Liver (tissue), 9 donors: ENCODE measurements around the gene ITPK1. TPM values are rescaled to one million over a fixed set of nuclear protein-coding genes. Genes with fewer than 3 reads are reported as not detected.

Experiments
- DNase-seq: peaks from one replicate; pipeline ENCODE4 v3.0.0-alpha.2; 2017; ENCODE audit warnings: low spot score
- H3K27ac ChIP-seq, 2 donors: one replicate each; pipeline ENCODE4 v1.7.0; 2013; ENCODE audit warnings: inconsistent platforms in 2 of 2, low read length in 2 of 2, control low read depth in 1 of 2, low read depth in 1 of 2, mild to moderate bottlenecking in 1 of 2
- H3K27me3 ChIP-seq, 4 donors: one replicate each; pipeline versions ENCODE4 v1.6.1 to v1.7.0; 2013; ENCODE audit warnings: low read length in 3 of 4, inconsistent platforms in 1 of 4, mild to moderate bottlenecking in 1 of 4, moderate library complexity in 1 of 4; ENCODE audit not compliant: control insufficient read depth in 4 of 4, insufficient read depth in 4 of 4
- H3K36me3 ChIP-seq, 4 donors: one replicate each; pipeline versions ENCODE4 v1.6.1 to v1.7.0; 2013; ENCODE audit warnings: low read length in 3 of 4, mild to moderate bottlenecking in 3 of 4, low read depth in 1 of 4, moderate library complexity in 1 of 4; ENCODE audit not compliant: control insufficient read depth in 4 of 4, insufficient read depth in 3 of 4
- H3K4me1 ChIP-seq, 4 donors: one replicate each; pipeline versions ENCODE4 v1.6.1 to v1.7.0; 2013; ENCODE audit warnings: low read length in 3 of 4, mild to moderate bottlenecking in 3 of 4, moderate library complexity in 1 of 4; ENCODE audit not compliant: control insufficient read depth in 4 of 4, insufficient read depth in 4 of 4
- H3K4me3 ChIP-seq, 3 donors: one replicate each; pipeline versions ENCODE4 v1.6.1 to v1.7.0; 2013; ENCODE audit warnings: low read length in 3 of 3, control low read depth in 1 of 3, low read depth in 1 of 3, mild to moderate bottlenecking in 1 of 3
- H3K9ac ChIP-seq, 2 donors: one replicate each; pipeline ENCODE4 v1.7.0; 2013; ENCODE audit warnings: low read length in 2 of 2, mild to moderate bottlenecking in 2 of 2, moderate library complexity in 2 of 2, control low read depth in 1 of 2, low read depth in 1 of 2
- H3K9me3 ChIP-seq, 4 donors: one replicate each; pipeline versions ENCODE4 v1.6.1 to v1.7.0; 2013; ENCODE audit warnings: low read length in 3 of 4; ENCODE audit not compliant: control insufficient read depth in 4 of 4
- CTCF ChIP-seq: fragments of 150-350 bp; IDR thresholded peaks from 2 replicates; pipeline ENCODE4 v1.5.1; 2017; ENCODE audit warnings: improper control_type of control experiment, low read depth, low read length; ENCODE audit not compliant: missing input control
- EGR1 ChIP-seq, 2 donors: IDR thresholded peaks; 2 replicates each; pipeline ENCODE4 v1.6.1; 2016 to 2018; ENCODE audit warnings: antibody characterized with exemption in 2 of 2, low read depth in 2 of 2
- GABPA ChIP-seq, 2 donors: IDR thresholded peaks in 1 of 2; conservative IDR thresholded peaks in 1 of 2; 2 replicates each; pipeline ENCODE4 v1.6.1; 2016; ENCODE audit warnings: antibody characterized with exemption in 2 of 2, mild to moderate bottlenecking in 1 of 2, moderate library complexity in 1 of 2
- HNF4A ChIP-seq, 2 donors: conservative IDR thresholded peaks; 2 replicates each; pipeline ENCODE4 v1.6.1; 2016; ENCODE audit warnings: antibody characterized with exemption in 2 of 2, mild to moderate bottlenecking in 2 of 2
- JUND ChIP-seq, 2 donors: IDR thresholded peaks; 2 replicates each; pipeline ENCODE4 v1.6.1; 2016; ENCODE audit warnings: antibody characterized with exemption in 2 of 2
- NR2F2 ChIP-seq: IDR thresholded peaks from 2 replicates; pipeline ENCODE4 v1.6.1; 2016; ENCODE audit warnings: antibody characterized with exemption
- RAD21 ChIP-seq, 2 donors: IDR thresholded peaks; 2 replicates each; pipeline ENCODE4 v1.6.1; 2016; ENCODE audit warnings: antibody characterized with exemption in 2 of 2, mild to moderate bottlenecking in 2 of 2
- REST ChIP-seq: IDR thresholded peaks from 2 replicates; pipeline ENCODE4 v1.6.1; 2016; ENCODE audit warnings: antibody characterized with exemption, mild to moderate bottlenecking
- SP1 ChIP-seq: IDR thresholded peaks from 2 replicates; pipeline ENCODE4 v1.6.1; 2018; ENCODE audit warnings: antibody characterized with exemption, mild to moderate bottlenecking
- TAF1 ChIP-seq: conservative IDR thresholded peaks from 2 replicates; pipeline ENCODE4 v1.6.1; 2016; ENCODE audit warnings: antibody characterized with exemption, mild to moderate bottlenecking
- YY1 ChIP-seq: IDR thresholded peaks from 2 replicates; pipeline ENCODE4 v1.6.1; 2016; ENCODE audit warnings: antibody characterized with exemption, mild to moderate bottlenecking
- WGBS: extraction: QIAGEN DNeasy Blood & Tissue Kit; methylation state at CpG from one replicate; pipeline ENCODE4 v1.1.7; 2013; 5-methylcytosine and 5-hydroxymethylcytosine counted together
- polyA plus RNA-seq, 2 donors: library from polyadenylated mRNA; stranded (reverse) in 1 of 2; unstranded in 1 of 2; fragments of 200-250 nt in 1 of 2; fragments of >200 nt in 1 of 2; fragmentation: Nextera tagmentation in 1 of 2; extraction: Ambion mirVana in 1 of 2; gene quantifications; one replicate each; pipeline versions ENCODE4 v1.2.1 to v1.2.3, GENCODE V29; 2013 to 2015
- total RNA-seq, 2 donors: library from RNA; depleted of rRNA; stranded (reverse); fragments of >200 nt; gene quantifications; one replicate each; pipeline ENCODE4 v1.2.3, GENCODE V29; 2014
- TF ChIP-seq, protein P1 (sequence below): IDR thresholded peaks from 2 replicates; pipeline ENCODE4 v1.6.1; 2016; ENCODE audit warnings: antibody characterized with exemption
- TF ChIP-seq, protein P2 (sequence below): IDR thresholded peaks from 2 replicates; pipeline ENCODE4 v1.6.1; 2016; ENCODE audit warnings: antibody characterized with exemption
- TF ChIP-seq, protein P3 (sequence below): IDR thresholded peaks from 2 replicates; pipeline ENCODE4 v1.6.1; 2016; ENCODE audit warnings: antibody characterized with exemption
- donor health status: healthy.
- donor health status: healthy.
- donor health status: healthy.
- donor health status: healthy.
- donor health status: healthy.

Gene ITPK1
- total and polyA plus RNA-seq, 4 donors = 9.0 to 41.2 (median 20.4) TPM

GRCh38 chr14:92961567-92961855, 154.2 kb downstream of the ITPK1 start:
- WGBS = 97% methylated on average over 7 of the region's 7 CpGs

More at GRCh38 chr14:92961567-92961855, 154.2 kb downstream of the ITPK1 start:
- no peak for DNase-seq
- H3K9ac ChIP-seq = no peak overlapping the region
- H3K27me3 ChIP-seq = no peaks in the 10 kb centered on the region
- H3K36me3 ChIP-seq = peaks cover 1 to 36% (median 5%) of the 10 kb centered on the region in 4 donors
- TF ChIP-seq TAF1 (no peak), GABPA (IDR thresholded peaks at IDR 0.05 in 1 of 2, conservative IDR thresholded peaks at IDR 0.05 in 1 of 2) (no peak), JUND (IDR thresholded peaks at IDR 0.05) (no peak), REST (no peak), HNF4A (conservative IDR thresholded peaks at IDR 0.05) (no peak), SP1 (no peak), RAD21 (IDR thresholded peaks at IDR 0.05) (no peak), EGR1 (IDR thresholded peaks at IDR 0.05; ENCODE audit: low read depth in 2 of 2) (no peak), NR2F2 (no peak), YY1 (no peak), CTCF (no peak)
- TF ChIP-seq, protein P1, sequence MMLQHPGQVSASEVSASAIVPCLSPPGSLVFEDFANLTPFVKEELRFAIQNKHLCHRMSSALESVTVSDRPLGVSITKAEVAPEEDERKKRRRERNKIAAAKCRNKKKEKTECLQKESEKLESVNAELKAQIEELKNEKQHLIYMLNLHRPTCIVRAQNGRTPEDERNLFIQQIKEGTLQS = no peak
- TF ChIP-seq, protein P2, sequence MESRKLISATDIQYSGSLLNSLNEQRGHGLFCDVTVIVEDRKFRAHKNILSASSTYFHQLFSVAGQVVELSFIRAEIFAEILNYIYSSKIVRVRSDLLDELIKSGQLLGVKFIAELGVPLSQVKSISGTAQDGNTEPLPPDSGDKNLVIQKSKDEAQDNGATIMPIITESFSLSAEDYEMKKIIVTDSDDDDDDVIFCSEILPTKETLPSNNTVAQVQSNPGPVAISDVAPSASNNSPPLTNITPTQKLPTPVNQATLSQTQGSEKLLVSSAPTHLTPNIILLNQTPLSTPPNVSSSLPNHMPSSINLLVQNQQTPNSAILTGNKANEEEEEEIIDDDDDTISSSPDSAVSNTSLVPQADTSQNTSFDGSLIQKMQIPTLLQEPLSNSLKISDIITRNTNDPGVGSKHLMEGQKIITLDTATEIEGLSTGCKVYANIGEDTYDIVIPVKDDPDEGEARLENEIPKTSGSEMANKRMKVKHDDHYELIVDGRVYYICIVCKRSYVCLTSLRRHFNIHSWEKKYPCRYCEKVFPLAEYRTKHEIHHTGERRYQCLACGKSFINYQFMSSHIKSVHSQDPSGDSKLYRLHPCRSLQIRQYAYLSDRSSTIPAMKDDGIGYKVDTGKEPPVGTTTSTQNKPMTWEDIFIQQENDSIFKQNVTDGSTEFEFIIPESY = no peak
- TF ChIP-seq, protein P3, sequence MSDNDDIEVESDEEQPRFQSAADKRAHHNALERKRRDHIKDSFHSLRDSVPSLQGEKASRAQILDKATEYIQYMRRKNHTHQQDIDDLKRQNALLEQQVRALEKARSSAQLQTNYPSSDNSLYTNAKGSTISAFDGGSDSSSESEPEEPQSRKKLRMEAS = no peak
- peaks cover 13 to 25% (median 22%) of the 10 kb centered on the region in 4 donors for H3K4me1 ChIP-seq
- H3K9me3 ChIP-seq = no peaks in the 10 kb centered on the region
- no peak overlapping the region for H3K27ac ChIP-seq
- H3K4me3 ChIP-seq = no peak overlapping the region
